NCI-H82 treated with DMSO at 0.1 percent for 48 hours (cell line): ENCODE data around the gene ZNF611.
A peak's percentile ranks its signal among the peaks of the same experiment; 100 is the strongest.
"Not testable (repeated sequence)": the region's sequence is repeated elsewhere in the genome, so short reads cannot be mapped to it uniquely, and the experiment has no call there.

ENCODE experiments used
- DNase-seq: peaks from one replicate; lab custom pipeline; 2025; ENCODE audit not compliant: unreplicated experiment; lab: John Stamatoyannopoulos, UW

Gene ZNF611

GRCh38 chr19:52685811-52686210 is 49.0 kb downstream of the ZNF611 start:
- DNase-seq, result no peak

GRCh38 chr19:52681216-52681615 is 53.6 kb downstream of the ZNF611 start:
- not testable (repeated sequence) for DNase-seq

GRCh38 chr19:52679598-52679997 is 55.2 kb downstream of the ZNF611 start:
- DNase-seq, result no peak

GRCh38 chr19:52675239-52675638 is 59.6 kb downstream of the ZNF611 start:
- not testable (repeated sequence) for DNase-seq

- no peak for DNase-seq
Measured at GRCh38 chr19:52673014-52673413, 61.8 kb downstream of the ZNF611 start.

GRCh38 chr19:52670046-52670445 is 64.8 kb downstream of the ZNF611 start:
- DNase-seq, result no peak

- no peak for DNase-seq
Measured at GRCh38 chr19:52669586-52669985, 65.3 kb downstream of the ZNF611 start.

GRCh38 chr19:52667972-52668371 is 66.9 kb downstream of the ZNF611 start:
- no peak for DNase-seq

- no peak for DNase-seq
Measured at GRCh38 chr19:52666506-52666905, 68.3 kb downstream of the ZNF611 start.

- DNase-seq, result no peak
Measured at GRCh38 chr19:52665529-52665928, 69.3 kb downstream of the ZNF611 start.

- DNase-seq, result no peak
Measured at GRCh38 chr19:52665027-52665426, 69.8 kb downstream of the ZNF611 start.

- peak; percentile 61 for DNase-seq
Measured at GRCh38 chr19:52664461-52664860, 70.4 kb downstream of the ZNF611 start.

GRCh38 chr19:52662631-52663030 is 72.2 kb downstream of the ZNF611 start:
- DNase-seq, result no peak

GRCh38 chr19:52660981-52661380 is 73.9 kb downstream of the ZNF611 start:
- no peak for DNase-seq

- no peak for DNase-seq
Measured at GRCh38 chr19:52659013-52659412, 75.8 kb downstream of the ZNF611 start.

- DNase-seq, result peak; percentile 20
Measured at GRCh38 chr19:52658595-52658994, 76.2 kb downstream of the ZNF611 start.

GRCh38 chr19:52653161-52653560 is 81.7 kb downstream of the ZNF611 start:
- no peak for DNase-seq
